Stimulated activated CD8-positive, alpha-beta memory T cell treated with anti-CD3 and anti-CD28 coated beads, Interleukin-7, amount 100 ng/mL, for 1 hour (primary cell): Measurements from ENCODE around the gene GNAI2.
"Not testable (repeated sequence)": the region's sequence is repeated elsewhere in the genome, so short reads cannot be mapped to it uniquely, and the experiment has no call there.

Experiments used
- DNase-seq, 2 donors: peaks; one replicate each; pipeline ENCODE4 v3.0.0-alpha.2; 2020; ENCODE audit warnings: low read depth in 2 of 2

Gene GNAI2

DNA sequence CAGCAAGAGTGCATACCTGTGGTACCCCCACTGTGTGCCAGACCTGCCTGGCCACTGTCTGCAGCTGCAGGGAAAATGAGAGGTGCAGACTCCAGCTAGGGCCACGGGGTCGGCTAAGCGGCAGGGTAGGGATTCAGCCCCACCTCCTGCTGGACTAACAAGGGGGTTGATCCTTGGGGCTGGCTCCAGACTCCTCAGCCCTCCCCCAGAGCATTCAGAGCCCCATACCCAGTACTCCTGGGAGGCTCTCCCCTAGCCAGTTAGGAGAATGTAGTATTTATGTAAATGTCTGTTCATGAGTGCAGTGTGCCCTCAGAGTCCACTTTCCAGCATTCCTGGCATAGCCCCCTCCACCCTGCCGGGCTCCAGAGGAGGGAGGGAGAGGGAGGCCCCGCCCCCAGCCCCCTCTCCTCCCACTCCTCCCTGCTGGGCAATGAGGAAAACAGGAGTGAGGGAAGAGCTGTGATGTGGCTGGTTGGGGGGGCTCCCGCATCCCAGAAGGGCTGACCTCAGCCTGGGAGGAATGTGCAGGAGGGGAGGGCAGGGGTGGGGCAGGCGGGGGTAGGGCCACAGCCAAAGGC is 28.5 kb downstream of the GNAI2 start:
- DNase-seq: no peak

GRCh38 chr3:50264964-50265485 is 29.0 kb downstream of the GNAI2 start:
- no peak for DNase-seq

DNA sequence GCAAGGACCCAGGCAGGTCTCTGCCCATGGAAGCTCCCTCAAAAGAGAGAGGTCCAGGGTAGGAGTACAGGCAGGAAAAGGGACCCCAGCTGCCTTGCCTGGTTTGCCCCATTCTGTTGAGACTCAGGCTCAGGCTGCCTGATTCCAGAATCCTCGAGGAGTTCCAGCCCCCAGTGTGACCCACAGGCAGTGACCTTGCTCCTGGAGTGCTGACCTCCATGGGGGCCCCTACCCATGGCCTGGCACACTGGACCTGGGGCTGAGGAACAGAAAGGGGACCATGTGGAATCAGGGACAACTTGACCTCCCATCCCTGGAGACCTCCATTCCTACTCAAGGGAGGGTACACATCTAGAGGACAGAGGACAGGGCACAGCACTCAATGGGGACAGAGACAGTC is 29.6 kb downstream of the GNAI2 start:
- DNase-seq: no peak

DNA sequence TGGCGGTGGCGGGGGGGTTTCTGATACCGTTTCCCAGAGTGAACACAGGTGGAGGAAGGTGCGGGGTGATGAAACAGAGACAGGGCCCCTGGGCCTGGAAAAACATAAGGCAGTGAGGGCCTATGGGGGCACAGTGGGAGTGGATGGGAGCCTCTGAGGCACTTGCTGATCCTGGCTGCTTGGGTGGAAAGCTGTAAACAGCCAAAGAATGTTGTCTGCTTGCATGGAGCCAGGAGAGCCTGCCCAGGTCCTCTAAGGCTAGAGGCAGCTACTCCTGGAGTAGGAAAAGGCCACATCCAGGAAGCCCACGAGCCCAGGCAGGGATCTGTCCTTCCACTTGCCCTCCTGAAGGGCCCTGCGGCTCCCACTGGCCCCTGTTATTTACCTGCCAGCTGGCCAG is 30.0 kb downstream of the GNAI2 start:
- DNase-seq: no peak

DNA sequence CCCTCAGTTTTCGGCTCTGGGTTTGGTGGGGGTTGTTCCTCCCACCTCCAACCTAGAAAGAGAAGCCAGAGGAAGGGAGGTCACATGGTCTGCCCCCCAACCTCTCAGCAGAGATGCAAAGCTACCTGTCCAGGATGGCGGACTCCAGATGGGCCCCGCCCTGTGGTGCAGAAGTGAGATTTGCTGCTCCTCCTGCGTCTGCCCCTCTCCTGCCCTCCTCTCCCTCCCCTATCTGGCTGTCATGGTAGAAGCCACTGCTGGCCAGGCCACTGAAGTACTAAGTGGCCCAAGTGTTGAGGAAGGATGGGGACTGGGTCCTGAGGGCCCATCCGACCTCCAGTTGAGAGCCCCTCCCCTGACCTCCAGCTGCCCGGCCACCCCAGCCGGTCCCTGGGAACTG is 30.8 kb downstream of the GNAI2 start:
- DNase-seq: no peak

DNA sequence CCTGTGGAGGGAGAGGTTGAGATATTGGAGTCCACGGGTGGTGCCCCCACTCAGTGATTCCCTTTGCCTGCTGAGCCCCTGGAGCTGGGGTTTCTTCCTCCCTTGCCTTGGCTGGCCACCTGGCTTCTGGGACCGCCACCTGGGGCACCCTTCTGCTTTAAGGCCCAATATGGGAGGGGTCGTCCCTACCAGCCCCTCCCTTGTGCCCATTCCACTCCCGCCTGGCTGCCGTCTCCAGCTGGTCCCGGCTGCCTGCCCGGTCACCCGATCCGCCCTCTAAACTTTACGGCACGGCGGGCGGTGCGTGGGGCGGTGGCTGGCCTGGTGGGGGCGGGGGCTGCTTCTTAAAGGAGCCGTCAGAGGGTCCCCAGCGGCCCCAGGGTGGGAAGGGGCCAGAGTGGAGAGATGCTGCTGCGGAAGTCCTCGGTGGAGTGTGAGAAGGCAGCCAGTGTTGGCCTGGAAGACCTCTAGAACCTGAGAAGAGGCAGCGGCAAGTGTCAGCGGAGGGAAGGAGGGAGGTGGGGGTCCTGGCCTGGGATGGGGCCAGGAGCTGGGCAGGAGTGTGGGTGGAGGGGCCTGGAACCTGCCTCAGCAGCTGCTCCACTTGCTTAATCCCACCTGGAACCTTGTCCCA is 31.4 kb downstream of the GNAI2 start:
- DNase-seq: no peak

GRCh38 chr3:50268276-50268675 is 32.3 kb downstream of the GNAI2 start:
- no peak for DNase-seq

DNA sequence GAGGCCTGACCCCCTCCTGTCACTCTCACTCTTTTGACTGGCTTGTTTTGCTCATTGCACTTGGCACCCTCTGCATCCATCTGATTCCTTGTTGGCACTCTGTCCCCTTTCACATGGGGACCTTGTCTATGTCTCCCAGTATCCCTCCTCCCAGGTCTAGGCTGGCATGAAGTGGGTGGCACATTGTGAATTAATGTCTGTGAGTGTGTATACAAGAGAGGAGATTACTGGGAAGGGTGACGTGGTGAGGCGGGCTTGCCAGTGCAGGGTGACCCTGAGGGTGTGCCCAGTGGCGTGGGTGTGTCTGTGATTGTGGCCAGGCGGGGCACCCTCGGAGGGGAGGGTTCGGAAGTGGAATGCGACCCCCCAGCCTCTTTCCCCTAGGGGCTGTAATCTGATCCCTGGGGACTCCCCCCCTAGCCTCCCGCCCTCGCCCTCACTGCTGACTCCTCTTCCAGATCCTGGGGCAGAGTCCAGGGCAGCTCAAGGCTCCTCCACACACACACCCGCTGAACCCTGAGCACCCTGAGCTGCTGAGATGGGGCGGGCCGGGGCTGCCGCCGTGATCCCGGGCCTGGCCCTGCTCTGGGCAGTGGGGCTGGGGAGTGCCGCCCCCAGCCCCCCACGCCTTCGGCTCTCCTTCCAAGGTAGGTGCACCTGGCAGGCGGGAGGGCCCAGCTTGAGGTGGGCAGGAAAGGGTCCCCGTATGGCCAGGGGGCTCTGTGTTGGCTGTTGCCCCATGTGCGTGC is 32.9 kb downstream of the GNAI2 start, which contains the start of gene SEMA3B:
TSS of gene SEMA3B (plus strand) at position 445 of the 749 bp plus-strand sequence. CDS start at position 539, 94 bp downstream.
- no peak for DNase-seq

- DNase-seq: no peak
Measured at GRCh38 chr3:50269460-50269859, 33.5 kb downstream of the GNAI2 start.

DNA sequence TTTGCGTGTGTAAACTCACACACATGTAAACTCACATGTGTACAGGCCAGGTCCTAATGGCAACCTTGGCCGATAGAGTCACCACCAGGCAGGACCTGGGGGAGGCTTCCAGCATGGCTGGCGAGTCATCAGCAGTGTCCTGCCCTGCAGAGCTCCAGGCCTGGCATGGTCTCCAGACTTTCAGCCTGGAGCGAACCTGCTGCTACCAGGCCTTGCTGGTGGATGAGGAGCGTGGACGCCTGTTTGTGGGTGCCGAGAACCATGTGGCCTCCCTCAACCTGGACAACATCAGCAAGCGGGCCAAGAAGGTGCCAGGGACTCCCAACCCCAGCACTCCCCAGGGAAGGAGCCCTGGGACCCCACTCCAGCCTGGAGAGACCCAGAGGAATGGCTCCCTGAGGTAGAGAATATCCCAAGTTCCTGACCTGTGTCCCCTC is 34.0 kb downstream of the GNAI2 start:
- DNase-seq: no peak

GRCh38 chr3:50270422-50271224 is 34.6 kb downstream of the GNAI2 start:
- DNase-seq: no peak

DNA sequence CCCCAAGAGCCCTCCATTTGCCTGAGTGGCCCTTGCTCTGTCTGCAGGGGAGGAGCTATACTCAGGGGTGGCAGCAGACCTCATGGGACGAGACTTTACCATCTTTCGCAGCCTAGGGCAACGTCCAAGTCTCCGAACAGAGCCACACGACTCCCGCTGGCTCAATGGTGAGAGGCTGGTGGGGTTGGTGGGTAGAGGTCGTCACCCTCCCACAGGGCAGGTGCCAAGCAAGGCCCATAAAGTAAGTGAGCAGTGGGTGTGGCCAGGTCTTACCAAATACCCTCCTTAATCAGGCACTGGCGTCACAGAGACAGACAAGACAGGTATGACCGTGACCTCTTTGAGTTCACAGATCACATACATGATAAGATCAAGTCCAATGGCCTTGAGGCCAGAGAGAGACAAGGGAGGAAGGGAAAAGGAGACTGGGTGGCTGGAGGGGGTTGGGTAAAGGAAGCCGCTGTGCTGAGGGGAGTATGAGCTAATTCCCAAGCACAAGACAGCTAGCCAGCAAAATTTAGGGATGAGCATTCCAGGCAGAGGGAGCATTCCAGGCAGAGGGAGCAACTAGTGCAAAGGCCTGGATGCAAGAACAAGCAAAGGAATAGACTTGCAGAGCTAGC is 35.4 kb downstream of the GNAI2 start:
- DNase-seq: no peak

GRCh38 chr3:50272538-50272910 is 36.5 kb downstream of the GNAI2 start:
- not testable (repeated sequence) for DNase-seq

GRCh38 chr3:50272911-50273688 is 37.1 kb downstream of the GNAI2 start:
- DNase-seq: peak; percentile 73 to 86

DNA sequence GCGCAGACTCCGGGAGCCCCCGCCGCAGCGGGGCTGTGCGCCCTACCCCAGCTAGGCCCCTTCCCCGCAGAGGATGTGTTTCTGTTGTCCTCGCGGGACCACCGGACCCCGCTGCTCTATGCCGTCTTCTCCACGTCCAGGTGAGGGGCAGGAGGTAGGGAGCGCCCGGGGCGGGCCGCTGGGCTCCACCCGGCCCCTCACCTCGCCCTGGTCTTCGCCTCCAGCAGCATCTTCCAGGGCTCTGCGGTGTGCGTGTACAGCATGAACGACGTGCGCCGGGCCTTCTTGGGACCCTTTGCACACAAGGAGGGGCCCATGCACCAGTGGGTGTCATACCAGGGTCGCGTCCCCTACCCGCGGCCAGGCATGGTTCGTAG is 37.7 kb downstream of the GNAI2 start:
- DNase-seq: no peak

DNA sequence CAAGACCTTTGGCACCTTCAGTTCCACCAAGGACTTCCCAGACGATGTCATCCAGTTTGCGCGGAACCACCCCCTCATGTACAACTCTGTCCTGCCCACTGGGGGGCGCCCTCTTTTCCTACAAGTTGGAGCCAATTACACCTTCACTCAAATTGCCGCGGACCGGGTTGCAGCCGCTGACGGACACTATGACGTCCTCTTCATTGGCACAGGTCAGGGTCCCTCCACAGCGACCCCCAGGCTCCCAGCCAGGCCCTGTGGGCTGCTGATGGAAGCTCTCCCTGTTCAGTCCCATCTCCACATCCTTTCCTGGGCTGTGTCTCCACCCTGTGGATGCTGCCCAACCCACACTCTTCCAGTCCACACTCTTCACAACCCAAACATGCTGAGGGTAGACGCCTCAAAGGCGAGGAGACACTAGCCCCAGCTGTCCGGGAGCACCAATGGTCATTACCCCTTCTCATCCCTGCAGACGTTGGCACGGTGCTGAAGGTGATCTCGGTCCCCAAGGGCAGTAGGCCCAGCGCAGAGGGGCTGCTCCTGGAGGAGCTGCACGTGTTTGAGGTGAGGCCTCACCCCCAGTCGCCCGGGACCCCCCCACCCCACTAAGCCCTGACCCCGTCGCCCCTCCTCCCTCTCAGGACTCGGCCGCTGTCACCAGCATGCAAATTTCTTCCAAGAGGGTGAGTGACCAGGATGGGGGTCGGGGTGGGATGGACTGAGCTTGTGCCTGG is 38.5 kb downstream of the GNAI2 start:
- peak in 1 of 2 donors; percentile 55 for DNase-seq

DNA sequence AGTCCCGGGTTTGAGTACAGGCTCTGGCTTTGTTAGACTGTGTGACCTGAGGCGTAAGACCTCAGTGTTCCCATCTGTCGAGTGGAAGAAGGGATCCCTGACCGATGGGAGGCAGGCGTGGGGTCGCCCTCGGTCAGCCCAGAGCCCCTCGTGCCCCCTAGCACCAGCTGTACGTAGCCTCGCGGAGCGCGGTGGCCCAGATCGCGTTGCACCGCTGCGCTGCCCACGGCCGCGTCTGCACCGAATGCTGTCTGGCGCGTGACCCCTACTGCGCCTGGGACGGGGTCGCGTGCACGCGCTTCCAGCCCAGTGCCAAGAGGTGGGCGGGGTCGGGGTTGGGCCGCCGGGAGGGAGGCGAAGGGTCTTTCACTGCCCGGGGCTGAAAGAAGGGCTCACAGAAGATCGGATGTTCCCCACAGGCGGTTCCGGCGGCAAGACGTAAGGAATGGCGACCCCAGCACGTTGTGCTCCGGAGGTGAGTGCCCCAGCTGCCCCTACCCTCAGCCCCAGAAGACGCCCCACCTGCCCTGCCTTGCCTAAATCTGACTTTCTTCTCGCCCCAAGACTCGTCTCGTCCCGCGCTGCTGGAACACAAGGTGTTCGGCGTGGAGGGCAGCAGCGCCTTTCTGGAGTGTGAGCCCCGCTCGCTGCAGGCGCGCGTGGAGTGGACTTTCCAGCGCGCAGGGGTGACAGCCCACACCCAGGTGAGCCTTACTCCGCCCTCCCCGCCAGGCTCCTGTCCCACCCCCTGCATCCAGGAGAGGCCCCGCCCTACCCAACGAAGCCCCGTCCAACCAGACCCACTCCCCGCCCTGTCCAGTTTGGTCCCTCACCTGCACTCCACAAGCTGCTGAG is 39.4 kb downstream of the GNAI2 start:
- DNase-seq: no peak

DNA sequence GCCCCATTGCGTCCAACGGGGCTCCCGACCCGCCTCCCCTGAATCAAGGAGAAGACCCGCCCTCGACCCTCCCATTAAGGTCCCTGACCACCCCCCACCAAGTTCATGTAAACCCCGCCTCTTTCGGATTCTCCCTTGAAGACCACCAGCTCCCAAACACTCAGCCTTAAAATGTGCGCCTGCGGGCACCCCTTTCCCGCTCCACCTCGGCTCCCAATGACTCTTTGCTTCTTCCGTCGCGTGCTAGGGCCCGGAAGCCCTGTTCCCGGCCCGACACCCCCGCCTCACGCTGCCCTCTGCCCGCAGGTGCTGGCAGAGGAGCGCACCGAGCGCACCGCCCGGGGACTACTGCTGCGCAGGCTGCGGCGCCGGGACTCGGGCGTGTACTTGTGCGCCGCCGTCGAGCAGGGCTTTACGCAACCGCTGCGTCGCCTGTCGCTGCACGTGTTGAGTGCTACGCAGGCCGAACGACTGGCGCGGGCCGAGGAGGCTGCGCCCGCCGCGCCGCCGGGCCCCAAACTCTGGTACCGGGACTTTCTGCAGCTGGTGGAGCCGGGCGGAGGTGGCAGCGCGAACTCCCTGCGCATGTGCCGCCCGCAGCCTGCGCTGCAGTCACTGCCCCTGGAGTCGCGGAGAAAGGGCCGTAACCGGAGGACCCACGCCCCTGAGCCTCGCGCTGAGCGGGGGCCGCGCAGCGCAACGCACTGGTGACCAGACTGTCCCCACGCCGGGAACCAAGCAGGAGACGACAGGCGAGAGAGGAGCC is 40.2 kb downstream of the GNAI2 start:
- no peak for DNase-seq
